GM19324 (cell line): ENCODE data around the gene CYLD.

Experiments used
- ATAC-seq: cut with Tn5 transposase; IDR thresholded peaks from one replicate; pipeline ENCODE4 v1.9.1; 2021; ENCODE audit warnings: mild to moderate bottlenecking, moderate library complexity; ENCODE audit not compliant: unreplicated experiment, low FRiP score

CYLD gene

DNA sequence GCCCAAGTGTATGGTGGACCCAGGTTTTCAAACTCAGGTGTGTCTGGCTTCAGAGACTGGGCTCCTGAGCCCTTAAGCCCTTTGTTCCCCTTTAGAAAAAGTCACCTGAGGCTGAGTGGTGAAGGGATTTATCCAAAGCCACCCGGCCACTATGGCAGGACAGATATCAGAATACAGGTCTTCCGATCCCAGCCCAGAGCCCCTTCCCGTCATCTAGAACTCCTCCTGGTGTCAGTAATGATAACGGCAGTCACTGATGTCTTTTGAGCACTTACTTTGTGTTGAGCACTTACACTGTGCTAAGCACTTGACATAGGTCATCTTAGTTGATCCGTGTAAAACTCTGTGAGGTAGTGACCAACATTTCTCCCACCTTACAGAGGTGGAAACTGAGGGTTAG, 31.9 kb upstream of the CYLD start:
- no peak for ATAC-seq

DNA sequence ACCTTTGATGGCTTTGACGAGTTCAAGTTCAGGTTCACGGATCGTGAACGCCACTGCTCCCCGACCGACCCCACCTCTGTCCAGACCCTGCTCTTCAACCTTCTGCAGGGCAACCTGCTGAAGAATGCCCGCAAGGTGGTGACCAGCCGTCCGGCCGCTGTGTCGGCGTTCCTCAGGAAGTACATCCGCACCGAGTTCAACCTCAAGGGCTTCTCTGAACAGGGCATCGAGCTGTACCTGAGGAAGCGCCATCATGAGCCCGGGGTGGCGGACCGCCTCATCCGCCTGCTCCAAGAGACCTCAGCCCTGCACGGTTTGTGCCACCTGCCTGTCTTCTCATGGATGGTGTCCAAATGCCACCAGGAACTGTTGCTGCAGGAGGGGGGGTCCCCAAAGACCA, 30.8 kb upstream of the CYLD start:
- ATAC-seq: no peak

DNA sequence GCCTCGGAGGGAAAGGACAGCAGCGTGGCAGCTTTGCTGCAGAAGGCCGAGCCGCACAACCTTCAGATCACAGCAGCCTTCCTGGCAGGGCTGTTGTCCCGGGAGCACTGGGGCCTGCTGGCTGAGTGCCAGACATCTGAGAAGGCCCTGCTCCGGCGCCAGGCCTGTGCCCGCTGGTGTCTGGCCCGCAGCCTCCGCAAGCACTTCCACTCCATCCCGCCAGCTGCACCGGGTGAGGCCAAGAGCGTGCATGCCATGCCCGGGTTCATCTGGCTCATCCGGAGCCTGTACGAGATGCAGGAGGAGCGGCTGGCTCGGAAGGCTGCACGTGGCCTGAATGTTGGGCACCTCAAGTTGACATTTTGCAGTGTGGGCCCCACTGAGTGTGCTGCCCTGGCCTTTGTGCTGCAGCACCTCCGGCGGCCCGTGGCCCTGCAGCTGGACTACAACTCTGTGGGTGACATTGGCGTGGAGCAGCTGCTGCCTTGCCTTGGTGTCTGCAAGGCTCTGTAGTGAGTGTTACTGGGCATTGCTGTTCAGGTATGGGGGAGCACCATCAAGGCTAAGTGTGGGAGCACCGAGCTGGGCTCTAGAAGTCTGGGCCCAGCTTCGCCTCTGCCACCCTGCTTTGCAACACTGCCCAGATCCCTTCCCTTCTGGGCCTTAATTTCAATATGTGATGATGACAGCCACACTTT, 29.9 kb upstream of the CYLD start:
- ATAC-seq: no peak

DNA sequence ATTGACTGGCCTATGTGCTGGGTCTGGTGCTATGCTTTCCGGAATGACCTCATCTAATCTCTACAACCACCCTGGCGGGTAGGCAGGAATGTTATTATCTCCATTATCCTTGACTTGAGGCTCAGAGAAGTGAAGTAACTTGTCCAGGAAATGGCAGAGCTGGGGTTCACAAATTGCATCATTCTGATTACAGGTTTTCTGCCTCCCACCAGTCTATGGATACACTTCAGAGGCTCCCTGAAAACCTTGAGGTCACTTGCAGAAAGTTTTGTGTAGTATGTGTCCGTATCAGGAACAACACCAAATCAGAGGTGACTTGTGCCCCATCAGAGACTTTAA, 29.4 kb upstream of the CYLD start:
- no peak for ATAC-seq

DNA sequence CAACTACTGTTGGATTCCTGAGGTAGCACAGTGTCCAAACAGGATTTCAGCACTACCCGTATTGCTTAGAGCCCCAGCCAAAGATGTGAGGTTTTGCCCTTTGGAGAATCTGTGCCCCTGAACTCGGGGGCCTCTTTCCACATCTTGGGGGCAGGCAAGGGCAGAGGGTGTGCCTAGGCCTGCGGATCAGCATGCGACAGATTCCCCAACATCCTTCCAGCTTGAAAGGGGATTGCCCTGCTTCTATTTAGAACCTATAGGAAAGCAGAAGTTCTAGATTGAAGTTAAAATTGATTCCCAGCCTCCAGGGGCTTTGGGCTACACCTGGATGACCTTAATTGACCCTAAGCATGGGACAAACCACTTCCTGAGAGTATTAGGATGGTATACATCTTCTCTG, 28.9 kb upstream of the CYLD start:
- no peak for ATAC-seq

DNA sequence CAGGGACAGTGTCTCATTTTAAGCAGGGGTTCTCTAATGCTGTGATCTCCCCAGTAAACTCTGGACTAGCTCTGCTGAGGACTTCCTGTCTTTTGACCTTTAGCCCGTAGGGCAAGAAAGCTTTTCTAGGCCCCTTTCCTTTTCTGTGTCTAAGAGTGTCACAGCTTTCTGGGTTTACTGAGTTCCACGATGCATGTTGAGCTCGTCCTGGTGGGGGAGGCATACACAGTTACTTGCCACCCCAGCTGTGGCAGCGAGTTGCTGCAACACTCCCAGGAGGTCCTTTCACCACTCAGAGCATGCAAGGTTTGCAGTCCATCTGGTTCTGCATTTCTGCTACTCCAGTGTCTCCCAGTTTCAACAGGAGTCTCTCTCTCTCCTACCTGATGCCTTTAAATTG, 24.8 kb upstream of the CYLD start:
- ATAC-seq: no peak

DNA sequence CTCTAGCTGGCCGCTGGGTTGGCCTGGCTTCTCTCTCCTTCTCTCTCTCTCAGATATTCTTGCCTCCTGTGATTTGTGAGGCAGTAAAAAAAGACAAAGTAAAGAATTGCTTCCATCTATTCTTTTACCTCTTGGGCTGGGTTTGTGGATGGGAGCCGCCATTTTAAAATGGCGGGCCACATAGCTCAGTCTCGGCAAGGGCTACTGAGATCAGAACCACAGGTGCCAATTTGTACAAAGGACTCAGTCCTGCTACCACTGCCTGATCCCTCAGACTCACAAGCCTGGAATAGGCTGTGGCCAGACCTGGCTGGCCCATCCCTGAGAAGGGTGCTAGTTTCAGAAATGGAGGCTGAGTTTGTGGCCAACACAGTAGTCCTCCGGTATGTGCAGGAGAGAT, 24.4 kb upstream of the CYLD start:
- ATAC-seq: no peak

DNA sequence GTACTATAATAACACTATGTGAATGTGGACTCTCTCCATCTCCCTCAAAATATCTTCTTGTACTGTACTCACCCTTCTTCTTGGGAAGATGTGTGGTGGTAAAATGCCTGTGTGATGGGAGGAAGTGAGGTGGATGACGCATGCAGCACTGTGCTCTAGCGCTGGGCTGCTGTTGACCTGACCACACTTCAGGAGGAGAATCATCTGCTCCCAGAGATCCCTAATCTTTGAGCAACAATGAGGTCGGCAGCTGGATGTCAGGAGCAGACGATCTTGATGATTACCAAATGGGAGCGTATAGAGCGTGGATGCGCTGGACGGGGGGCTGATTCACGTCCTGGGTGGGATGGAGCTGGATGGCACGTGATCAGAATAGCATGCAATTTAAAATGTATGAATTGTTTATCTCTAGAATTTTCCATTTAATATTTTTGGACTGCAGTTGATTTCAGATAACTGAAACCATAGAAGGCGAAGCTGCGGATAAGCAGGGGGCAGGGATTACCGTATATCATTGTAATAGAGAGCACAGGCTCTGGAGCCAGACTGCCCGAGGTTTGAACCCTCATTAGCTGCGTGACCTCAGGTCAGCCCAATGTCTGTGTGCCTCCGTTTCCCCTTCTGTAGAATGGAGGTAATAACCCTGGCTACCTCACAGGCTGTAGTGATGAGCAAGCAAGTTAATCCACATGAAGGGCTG, 23.7 kb upstream of the CYLD start:
- ATAC-seq: no peak

DNA sequence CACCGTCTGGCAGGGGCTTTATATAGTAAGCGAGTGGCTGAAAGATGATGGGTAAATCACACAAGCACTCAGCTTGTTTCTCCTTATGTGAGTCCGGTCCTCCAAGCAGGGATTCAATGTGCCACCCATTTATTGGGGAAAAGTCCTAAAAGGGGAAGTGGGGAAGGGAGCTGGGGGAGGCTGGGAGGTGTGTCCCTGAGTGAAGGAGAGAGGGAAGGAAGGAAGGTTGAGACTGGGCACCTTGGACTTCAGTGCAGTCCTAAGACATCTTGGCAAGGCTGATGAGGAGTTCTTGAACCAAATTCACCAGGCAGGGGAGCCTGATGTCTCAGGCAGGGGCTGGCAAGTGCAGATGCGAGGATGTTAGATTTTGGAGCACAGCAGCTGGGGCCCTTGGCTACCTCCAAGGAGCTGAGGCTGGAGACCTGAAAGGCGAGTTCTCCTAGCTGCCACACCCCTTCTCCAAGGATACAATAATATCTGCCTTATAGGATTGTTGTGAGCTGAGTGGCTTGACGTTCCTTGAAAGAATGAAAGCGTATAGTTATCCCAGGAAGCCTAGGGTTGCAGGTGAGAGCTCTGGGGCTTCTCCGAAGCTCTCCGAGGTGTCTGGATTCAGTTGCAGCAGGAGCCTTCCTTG, 23.0 kb upstream of the CYLD start:
- no peak for ATAC-seq

DNA sequence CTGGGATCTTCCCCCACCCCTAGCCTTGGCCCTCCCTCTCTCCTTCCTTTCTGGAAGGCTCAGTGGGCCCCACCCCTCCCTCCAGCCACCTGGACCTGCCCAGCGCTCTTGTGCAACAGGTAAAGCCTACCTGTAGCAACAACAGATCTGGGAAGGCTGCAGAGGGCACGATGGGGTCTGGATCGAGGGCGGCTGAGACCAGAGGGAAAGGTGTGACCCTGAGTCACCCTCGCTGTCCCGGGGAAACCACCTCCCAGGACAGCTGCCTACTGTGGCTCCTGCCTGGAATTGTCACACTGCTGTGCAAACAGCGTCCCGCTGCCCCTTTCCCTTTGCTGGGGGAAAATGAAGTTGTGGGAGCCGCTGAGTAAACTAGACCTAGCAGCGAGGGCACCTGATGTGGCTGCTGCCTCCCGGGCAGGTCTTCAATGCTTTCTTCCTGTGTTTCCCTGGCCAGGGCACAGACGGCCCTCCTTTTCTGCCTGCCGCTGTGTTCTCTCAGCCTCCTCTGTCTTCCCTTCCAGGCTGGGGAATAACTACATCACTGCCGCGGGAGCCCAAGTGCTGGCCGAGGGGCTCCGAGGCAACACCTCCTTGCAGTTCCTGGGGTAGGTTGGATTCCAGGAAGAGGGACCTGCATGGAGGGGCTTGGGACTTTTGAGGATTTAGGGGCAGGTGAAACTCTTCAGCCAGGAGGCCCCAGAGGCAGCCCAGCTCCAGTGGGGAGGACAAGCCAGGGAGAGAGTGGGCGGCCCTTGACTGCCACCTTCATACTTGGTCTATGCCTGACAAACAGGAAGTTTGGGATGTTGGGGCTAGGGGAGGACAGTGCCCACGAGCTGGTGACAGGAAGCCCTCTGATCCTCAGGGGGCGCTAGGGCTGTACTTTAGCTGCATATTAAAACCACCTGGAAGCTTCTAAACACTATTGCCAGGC, 22.2 kb upstream of the CYLD start:
- ATAC-seq: no peak

DNA sequence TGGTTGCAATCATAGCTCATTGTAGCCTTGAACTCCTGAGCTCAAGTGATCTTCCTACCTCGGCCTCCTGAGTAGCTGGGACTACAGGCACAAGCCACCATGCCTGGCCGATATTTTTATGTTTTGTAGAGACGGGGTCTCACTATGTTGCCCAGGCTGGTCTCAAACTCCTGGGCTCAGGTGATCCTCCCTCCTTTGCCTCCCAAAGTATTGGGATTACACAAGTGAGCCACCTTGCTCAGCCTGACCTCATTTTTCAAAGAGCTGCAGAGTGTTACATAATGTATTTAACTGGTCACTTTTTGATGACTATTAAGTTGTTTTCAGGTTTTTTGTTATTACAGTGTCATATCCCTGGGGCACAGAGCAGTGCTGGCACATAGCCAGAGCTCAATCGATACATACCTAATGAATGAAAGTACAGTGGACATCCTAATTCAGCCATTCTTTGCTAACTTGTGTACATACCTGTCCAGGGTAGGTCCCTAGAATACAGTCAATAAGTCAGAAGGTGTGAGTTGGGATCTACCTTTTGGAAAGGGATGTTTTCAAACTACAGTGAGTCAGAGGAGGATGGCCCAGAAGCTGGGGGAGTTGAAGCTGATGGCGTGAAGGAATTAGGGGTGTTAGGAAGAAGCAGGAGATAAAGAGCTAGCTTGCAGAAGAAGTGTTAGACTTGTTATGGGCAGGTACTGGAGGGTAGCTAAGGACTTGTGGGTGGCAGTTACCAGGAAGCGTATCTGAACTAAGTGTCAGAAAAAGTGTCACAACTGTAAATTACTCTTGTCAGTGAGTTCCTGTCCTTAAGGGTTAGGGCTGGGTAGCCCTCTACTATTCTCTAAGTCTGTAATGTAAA, 20.1 kb upstream of the CYLD start:
- no peak for ATAC-seq

DNA sequence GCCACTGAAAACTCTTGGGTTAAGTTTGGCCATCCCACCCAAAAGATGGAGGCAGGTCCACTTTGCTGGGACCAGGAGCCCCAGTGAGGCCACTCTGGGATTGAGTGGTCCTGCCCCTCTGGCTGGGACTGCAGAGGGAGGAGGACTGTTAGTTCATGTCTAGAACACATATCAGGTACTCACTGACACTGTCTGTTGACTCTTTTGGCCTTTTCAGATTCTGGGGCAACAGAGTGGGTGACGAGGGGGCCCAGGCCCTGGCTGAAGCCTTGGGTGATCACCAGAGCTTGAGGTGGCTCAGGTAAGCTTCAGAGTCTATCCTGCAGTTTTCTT, 19.5 kb upstream of the CYLD start:
- no peak for ATAC-seq

DNA sequence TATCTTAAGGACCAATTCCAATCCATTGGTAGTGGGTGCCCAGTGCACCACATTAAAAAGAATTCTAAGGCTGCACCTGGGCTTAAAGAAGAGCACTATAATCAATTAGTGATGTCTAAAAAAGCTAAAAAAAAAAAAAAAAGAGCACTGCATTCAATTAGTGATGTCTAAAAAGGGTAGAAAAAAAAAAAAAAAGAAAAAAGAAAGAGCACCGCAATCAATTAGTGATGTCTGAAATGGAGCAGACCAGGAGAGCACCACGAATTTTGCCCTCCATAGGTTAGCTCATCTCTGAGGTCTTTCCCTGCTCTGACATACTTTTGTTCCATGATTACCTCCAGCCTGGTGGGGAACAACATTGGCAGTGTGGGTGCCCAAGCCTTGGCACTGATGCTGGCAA, 18.9 kb upstream of the CYLD start:
- no peak for ATAC-seq

DNA sequence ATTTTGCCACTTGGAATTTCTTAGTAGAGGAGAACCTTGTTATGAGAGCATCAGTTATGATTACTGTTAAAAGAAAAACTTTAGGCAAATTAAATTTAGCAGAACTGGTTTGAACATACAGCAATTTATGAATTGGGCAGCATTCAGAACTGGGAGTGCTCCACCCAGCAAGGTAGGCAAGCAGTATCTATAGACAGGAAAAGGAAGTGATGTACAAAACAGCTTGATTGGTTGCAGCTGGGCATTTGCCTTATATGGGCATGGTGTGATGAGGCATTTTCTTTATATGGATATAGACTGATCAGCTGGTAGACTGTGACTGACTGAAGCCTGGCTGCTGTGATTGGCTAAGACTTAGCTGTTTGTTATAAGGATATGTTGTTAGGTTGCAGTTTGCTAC, 17.6 kb upstream of the CYLD start:
- no peak for ATAC-seq

DNA sequence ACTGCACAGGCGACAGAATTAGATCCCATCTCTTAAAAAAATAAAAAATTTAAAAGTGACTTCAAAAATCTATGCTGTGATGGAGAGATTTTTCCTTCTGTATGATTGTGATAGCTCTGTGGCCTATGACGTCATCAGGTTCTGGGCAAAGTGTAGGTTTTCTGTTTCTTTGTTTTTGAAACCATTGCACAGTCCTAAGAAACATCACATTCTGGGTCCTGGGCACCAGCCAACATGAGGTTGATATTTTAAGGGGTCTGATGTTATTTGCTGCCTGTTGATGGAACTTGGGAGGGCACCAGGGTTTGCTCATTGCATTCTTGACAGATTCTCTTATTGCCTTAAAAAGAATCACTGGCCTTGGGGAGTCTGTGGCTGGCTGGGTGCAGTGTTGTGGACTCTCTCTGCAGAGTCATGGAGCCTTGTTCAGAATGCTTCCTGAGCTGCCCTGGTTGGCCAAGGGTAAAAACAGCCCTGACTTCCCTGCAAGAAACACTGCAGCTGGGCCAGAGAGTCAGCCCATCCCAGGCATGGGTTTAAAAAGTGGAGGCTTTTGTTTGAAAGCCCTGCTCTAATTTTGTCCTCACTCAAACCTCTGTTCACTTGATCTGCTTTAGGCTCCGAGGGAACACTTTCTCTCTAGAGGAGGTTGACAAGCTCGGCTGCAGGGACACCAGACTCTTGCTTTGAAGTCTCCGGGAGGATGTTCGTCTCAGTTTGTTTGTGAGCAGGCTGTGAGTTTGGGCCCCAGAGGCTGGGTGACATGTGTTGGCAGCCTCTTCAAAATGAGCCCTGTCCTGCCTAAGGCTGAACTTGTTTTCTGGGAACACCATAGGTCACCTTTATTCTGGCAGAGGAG, 10.5 kb upstream of the CYLD start:
- no peak for ATAC-seq

DNA sequence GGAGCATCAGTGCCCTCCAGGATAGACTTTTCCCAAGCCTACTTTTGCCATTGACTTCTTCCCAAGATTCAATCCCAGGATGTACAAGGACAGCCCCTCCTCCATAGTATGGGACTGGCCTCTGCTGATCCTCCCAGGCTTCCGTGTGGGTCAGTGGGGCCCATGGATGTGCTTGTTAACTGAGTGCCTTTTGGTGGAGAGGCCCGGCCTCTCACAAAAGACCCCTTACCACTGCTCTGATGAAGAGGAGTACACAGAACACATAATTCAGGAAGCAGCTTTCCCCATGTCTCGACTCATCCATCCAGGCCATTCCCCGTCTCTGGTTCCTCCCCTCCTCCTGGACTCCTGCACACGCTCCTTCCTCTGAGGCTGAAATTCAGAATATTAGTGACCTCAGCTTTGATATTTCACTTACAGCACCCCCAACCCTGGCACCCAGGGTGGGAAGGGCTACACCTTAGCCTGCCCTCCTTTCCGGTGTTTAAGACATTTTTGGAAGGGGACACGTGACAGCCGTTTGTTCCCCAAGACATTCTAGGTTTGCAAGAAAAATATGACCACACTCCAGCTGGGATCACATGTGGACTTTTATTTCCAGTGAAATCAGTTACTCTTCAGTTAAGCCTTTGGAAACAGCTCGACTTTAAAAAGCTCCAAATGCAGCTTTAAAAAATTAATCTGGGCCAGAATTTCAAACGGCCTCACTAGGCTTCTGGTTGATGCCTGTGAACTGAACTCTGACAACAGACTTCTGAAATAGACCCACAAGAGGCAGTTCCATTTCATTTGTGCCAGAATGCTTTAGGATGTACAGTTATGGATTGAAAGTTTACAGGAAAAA, 9.7 kb upstream of the CYLD start:
- no peak for ATAC-seq

DNA sequence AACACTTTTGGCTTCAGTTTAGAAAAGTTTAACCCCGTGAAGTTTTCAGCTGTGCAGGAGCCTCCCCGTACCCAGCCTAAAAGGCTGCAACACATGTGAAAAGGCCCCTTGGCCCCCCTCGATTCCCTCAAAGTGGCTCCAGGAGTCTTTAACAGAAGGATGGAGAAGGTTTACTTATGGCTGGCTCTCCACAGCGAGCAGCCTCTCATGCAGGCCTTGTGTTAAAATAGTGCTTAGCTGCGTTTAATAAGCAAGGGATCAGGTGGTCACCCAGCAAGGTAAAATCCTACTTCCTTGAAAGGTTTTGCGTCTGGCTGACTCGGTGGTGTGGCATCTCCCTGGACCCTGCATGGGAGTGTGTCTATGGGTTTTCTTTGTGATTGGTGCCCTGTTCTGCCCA, 8.4 kb upstream of the CYLD start:
- no peak for ATAC-seq

DNA sequence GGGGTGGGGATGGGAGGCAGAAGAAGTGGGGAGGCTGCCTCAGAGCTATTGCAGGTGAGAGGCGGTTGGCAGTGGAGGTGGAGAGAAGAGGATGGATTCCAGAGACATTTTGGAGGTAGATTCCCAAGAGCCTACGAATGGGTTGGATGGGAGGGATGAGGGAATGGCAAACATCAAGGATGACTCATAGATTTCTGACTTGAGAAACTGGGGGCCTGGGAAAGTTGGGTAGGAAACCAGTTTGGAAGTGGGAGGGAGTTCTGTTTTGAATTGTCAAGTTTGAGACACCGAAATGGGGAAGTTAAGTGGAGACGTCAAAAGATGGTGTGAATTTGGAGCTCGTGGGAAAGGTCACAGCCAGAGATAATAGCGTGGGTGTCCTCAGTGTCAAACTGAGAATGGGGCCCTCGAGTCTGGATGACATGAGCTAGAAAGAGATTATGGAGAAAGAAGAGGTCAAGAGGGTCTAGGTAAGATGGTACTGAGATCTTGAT, 6.2 kb upstream of the CYLD start:
- no peak for ATAC-seq
